Measurements from ENCODE around the gene OR10W1.

The OR10W1 gene

DNA sequence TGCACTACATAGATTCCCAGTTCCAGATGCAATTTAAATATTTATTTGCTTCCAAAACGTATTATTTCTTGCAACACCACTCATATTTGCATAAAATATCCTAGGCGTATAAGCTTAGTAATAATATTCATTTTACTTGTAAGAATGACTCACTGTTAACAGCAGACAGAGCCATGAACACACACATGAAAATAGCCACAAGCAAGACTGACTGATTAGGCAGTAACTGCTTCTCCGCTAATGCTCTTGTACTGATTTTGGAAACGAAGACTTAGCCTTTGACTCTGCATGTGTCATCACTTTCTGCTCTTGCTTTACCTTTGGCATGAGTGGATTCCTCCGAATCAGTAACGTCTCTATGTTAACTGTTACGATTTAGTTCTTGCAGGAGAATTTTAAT, 45.3 kb downstream of the OR10W1 start:
- TF ChIP-seq, protein P1, sequence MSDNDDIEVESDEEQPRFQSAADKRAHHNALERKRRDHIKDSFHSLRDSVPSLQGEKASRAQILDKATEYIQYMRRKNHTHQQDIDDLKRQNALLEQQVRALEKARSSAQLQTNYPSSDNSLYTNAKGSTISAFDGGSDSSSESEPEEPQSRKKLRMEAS (IDR thresholded peaks at IDR 0.05): no peak
- TF ChIP-seq RAD21 (IDR thresholded peaks at IDR 0.05; ENCODE audit: low read depth) (no peak), YY1 (IDR thresholded peaks at IDR 0.05; ENCODE audit: low read depth) (no peak), FOXM1 (IDR thresholded peaks at IDR 0.05; ENCODE audit: borderline replicate concordance, low read depth) (no peak), CREB1 (IDR thresholded peaks at IDR 0.05; ENCODE audit: low read depth) (no peak), EP300 (IDR thresholded peaks at IDR 0.05; ENCODE audit: borderline replicate concordance) (no peak), TEAD4 (IDR thresholded peaks at IDR 0.05) (no peak), EGR1 (IDR thresholded peaks at IDR 0.05) (no peak), ZBTB7A (IDR thresholded peaks at IDR 0.05; ENCODE audit: low read depth) (no peak), NFIC (IDR thresholded peaks at IDR 0.05) (no peak), TCF12 (IDR thresholded peaks at IDR 0.05; ENCODE audit: low read depth) (no peak), TAF1 (IDR thresholded peaks at IDR 0.05; ENCODE audit: low read depth) (no peak), CEBPB (IDR thresholded peaks at IDR 0.05) (no peak)
- TF ChIP-seq, protein P2, sequence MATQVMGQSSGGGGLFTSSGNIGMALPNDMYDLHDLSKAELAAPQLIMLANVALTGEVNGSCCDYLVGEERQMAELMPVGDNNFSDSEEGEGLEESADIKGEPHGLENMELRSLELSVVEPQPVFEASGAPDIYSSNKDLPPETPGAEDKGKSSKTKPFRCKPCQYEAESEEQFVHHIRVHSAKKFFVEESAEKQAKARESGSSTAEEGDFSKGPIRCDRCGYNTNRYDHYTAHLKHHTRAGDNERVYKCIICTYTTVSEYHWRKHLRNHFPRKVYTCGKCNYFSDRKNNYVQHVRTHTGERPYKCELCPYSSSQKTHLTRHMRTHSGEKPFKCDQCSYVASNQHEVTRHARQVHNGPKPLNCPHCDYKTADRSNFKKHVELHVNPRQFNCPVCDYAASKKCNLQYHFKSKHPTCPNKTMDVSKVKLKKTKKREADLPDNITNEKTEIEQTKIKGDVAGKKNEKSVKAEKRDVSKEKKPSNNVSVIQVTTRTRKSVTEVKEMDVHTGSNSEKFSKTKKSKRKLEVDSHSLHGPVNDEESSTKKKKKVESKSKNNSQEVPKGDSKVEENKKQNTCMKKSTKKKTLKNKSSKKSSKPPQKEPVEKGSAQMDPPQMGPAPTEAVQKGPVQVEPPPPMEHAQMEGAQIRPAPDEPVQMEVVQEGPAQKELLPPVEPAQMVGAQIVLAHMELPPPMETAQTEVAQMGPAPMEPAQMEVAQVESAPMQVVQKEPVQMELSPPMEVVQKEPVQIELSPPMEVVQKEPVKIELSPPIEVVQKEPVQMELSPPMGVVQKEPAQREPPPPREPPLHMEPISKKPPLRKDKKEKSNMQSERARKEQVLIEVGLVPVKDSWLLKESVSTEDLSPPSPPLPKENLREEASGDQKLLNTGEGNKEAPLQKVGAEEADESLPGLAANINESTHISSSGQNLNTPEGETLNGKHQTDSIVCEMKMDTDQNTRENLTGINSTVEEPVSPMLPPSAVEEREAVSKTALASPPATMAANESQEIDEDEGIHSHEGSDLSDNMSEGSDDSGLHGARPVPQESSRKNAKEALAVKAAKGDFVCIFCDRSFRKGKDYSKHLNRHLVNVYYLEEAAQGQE (IDR thresholded peaks at IDR 0.05; ENCODE audit: low read depth): no peak
- TF ChIP-seq, protein P3, sequence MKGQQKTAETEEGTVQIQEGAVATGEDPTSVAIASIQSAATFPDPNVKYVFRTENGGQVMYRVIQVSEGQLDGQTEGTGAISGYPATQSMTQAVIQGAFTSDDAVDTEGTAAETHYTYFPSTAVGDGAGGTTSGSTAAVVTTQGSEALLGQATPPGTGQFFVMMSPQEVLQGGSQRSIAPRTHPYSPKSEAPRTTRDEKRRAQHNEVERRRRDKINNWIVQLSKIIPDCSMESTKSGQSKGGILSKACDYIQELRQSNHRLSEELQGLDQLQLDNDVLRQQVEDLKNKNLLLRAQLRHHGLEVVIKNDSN (IDR thresholded peaks at IDR 0.05): no peak

Measured in Ishikawa (cell line).